ENCODE measurements around the gene HS2ST1. TPM values are rescaled to one million over a fixed set of nuclear protein-coding genes. Genes with fewer than 3 reads are reported as not detected.

Gene HS2ST1
- polyA plus RNA-seq, 3 donors = 2.6 to 6.0 (median 4.2) TPM

DNA sequence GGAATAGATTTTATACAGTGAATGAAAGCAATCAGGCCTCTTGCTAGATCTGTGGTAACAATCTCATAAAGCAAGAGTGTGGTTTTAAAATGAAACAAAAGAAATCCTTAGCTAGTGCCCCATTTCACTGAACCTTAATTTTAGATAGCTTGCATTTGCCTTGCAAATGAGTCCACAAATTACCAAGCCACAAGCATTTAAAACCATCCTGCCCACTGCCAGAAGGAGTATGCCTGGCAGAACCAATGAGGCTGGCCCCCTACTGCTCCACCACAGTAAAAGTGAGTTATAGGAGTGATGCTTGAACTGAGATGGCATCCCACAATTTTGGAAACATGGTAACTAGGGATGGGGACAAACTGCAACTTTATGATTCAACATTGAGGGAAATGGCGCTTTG lies 207.8 kb downstream of the HS2ST1 start:
- Mint-ChIP-seq H3K27ac (no peak overlapping the region), H3K36me3 (no peaks in the 10 kb centered on the region), H3K9me3 (no peaks in the 10 kb centered on the region), H3K4me3 (no peak overlapping the region), H3K27me3 (ENCODE audit: low read depth in 3 of 3) (peaks cover 0 to 1% (median 0%) of the 10 kb centered on the region in 3 donors), H3K4me1 (peaks cover 7% of the 10 kb centered on the region)
- H3K9me3 ChIP-seq (replicated peaks in 1 of 2; ENCODE audit: control insufficient read depth in 1 of 2, insufficient read depth in 1 of 2, low read length in 2 of 2) = no peaks in the 10 kb centered on the region
- H2AFZ ChIP-seq (ENCODE audit: insufficient read depth, low read depth, low read length, poor library complexity, severe bottlenecking) = no peak overlapping the region
- no peak for DNase-seq
- H4K20me1 ChIP-seq (ENCODE audit: insufficient read depth, low read length) = no peaks in the 10 kb centered on the region
- H3K27me3 ChIP-seq (ENCODE audit: control insufficient read depth in 2 of 2, insufficient read depth in 2 of 2, low read length in 2 of 2) = no peaks in the 10 kb centered on the region
- no peak overlapping the region for H3K9ac ChIP-seq (ENCODE audit: insufficient read depth, low read length, poor library complexity, severe bottlenecking)
- no peak overlapping the region for H3K4me3 ChIP-seq (replicated peaks in 1 of 3; ENCODE audit: low read depth in 2 of 3, low read length in 3 of 3)
- TF ChIP-seq, protein P1, sequence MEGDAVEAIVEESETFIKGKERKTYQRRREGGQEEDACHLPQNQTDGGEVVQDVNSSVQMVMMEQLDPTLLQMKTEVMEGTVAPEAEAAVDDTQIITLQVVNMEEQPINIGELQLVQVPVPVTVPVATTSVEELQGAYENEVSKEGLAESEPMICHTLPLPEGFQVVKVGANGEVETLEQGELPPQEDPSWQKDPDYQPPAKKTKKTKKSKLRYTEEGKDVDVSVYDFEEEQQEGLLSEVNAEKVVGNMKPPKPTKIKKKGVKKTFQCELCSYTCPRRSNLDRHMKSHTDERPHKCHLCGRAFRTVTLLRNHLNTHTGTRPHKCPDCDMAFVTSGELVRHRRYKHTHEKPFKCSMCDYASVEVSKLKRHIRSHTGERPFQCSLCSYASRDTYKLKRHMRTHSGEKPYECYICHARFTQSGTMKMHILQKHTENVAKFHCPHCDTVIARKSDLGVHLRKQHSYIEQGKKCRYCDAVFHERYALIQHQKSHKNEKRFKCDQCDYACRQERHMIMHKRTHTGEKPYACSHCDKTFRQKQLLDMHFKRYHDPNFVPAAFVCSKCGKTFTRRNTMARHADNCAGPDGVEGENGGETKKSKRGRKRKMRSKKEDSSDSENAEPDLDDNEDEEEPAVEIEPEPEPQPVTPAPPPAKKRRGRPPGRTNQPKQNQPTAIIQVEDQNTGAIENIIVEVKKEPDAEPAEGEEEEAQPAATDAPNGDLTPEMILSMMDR (IDR thresholded peaks at IDR 0.05) = no peak
- no peaks in the 10 kb centered on the region for H3K4me1 ChIP-seq (ENCODE audit: control insufficient read depth in 1 of 2, insufficient read depth in 2 of 2, low read length in 2 of 2)
- H3K36me3 ChIP-seq (replicated peaks in 1 of 2; ENCODE audit: control insufficient read depth in 1 of 2, insufficient read depth in 2 of 2, low read length in 2 of 2) = no peaks in the 10 kb centered on the region
- intact Hi-C loops (cut with micrococcal nuclease) = no loop called here
- 100% methylated on average over 1 of the region's 1 CpG for WGBS (ENCODE audit: insufficient coverage)
- no peaks in the 10 kb centered on the region for H3K79me2 ChIP-seq (ENCODE audit: insufficient read depth, low read length)
- H3K27ac ChIP-seq (ENCODE audit: low read depth in 1 of 2, low read length in 2 of 2) = no peak overlapping the region
- no peak overlapping the region for H3K4me2 ChIP-seq (replicated peaks; ENCODE audit: extremely low read depth, low read length, poor library complexity, severe bottlenecking)

DNA sequence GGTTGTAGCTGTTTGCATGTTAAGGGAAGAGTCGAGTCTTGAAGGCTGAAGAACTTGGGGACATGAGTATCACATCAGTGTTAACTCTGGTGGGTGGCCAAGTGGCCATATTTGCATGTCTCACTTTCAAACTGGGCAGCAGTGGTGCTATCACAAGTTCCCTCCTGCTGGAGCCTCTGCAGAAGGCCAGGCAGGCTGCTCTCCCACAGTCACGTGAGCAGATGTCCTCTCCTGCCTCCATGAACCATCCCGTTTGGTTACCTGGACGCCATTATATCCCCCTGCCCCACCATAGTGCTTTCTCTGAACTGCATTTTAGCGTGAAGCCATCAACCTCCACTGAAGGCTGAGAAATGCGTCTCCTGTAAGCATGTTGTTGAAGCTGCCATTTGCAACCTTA lies 209.2 kb downstream of the HS2ST1 start:
- H4K20me1 ChIP-seq (ENCODE audit: insufficient read depth, low read length) = no peaks in the 10 kb centered on the region
- no peak for DNase-seq
- H3K9me3 Mint-ChIP-seq = no peaks in the 10 kb centered on the region
- TF ChIP-seq, protein P1 (IDR thresholded peaks at IDR 0.05) = no peak
- no peak overlapping the region for H3K4me2 ChIP-seq (replicated peaks; ENCODE audit: extremely low read depth, low read length, poor library complexity, severe bottlenecking)
- H3K9me3 ChIP-seq (replicated peaks in 1 of 2; ENCODE audit: control insufficient read depth in 1 of 2, insufficient read depth in 1 of 2, low read length in 2 of 2) = no peaks in the 10 kb centered on the region
- no peaks in the 10 kb centered on the region for H3K36me3 ChIP-seq (replicated peaks in 1 of 2; ENCODE audit: control insufficient read depth in 1 of 2, insufficient read depth in 2 of 2, low read length in 2 of 2)
- no peaks in the 10 kb centered on the region for H3K27me3 Mint-ChIP-seq (ENCODE audit: low read depth in 3 of 3)
- H3K79me2 ChIP-seq (ENCODE audit: insufficient read depth, low read length) = no peaks in the 10 kb centered on the region
- peaks cover 7% of the 10 kb centered on the region for H3K4me1 Mint-ChIP-seq
- no peaks in the 10 kb centered on the region for H3K36me3 Mint-ChIP-seq
- H3K4me3 Mint-ChIP-seq = no peak overlapping the region
- peak overlapping the region; percentile 29 for H2AFZ ChIP-seq (ENCODE audit: insufficient read depth, low read depth, low read length, poor library complexity, severe bottlenecking)
- H3K9ac ChIP-seq (ENCODE audit: insufficient read depth, low read length, poor library complexity, severe bottlenecking) = no peak overlapping the region
- no peaks in the 10 kb centered on the region for H3K4me1 ChIP-seq (ENCODE audit: control insufficient read depth in 1 of 2, insufficient read depth in 2 of 2, low read length in 2 of 2)
- 90% methylated on average over 6 of the region's 6 CpGs for WGBS (ENCODE audit: insufficient coverage)
- no peaks in the 10 kb centered on the region for H3K27me3 ChIP-seq (ENCODE audit: control insufficient read depth in 2 of 2, insufficient read depth in 2 of 2, low read length in 2 of 2)
- intact Hi-C loops (cut with micrococcal nuclease) = no loop called here
- H3K27ac Mint-ChIP-seq = peak overlapping the region in 1 of 7 donors; percentile 2
- H3K4me3 ChIP-seq (replicated peaks in 1 of 3; ENCODE audit: low read depth in 2 of 3, low read length in 3 of 3) = no peak overlapping the region
- no peak overlapping the region for H3K27ac ChIP-seq (ENCODE audit: low read depth in 1 of 2, low read length in 2 of 2)

All from CD14-positive monocyte (primary cell).